ENCODE data around the gene ATAT1. TPM values are rescaled to one million over a fixed set of nuclear protein-coding genes. Genes with fewer than 3 reads are reported as not detected.

The ATAT1 gene
- polyA plus RNA-seq, 1 donor (not counting 4 experiments of a cell fraction or from before 2014, with no cell fraction given): 5.4 TPM

- peaks cover 15 to 41% of the 10 kb centered on the region in 2 experiments for H3K36me3 ChIP-seq (ENCODE audit: control insufficient read depth in 2 of 2, extremely low read depth in 1 of 2, insufficient read depth in 2 of 2, low read length in 2 of 2)
- DNase-seq (ENCODE audit: low read depth, low spot score): no peak
- H3K4me3 ChIP-seq (ENCODE audit: control insufficient read depth in 2 of 3, extremely low read depth in 1 of 3, insufficient read depth in 2 of 3, low read depth in 1 of 3, low read length in 3 of 3): no peak overlapping the region
- no peak overlapping the region for H3K4me2 ChIP-seq (ENCODE audit: control insufficient read depth, extremely low read depth, insufficient read depth, low read depth, low read length)
- H3K9ac ChIP-seq (ENCODE audit: control insufficient read depth, extremely low read depth, insufficient read depth, low read length): no peak overlapping the region
- peaks cover 24% of the 10 kb centered on the region for H3K4me1 ChIP-seq (ENCODE audit: control insufficient read depth, extremely low read depth, insufficient read depth, low read length)
- dilution Hi-C loops (cut with MboI; ENCODE audit: extremely low pct_ligation_motif_present, low sequenced_read_pairs): no loop called here
- TF ChIP-seq EZH2 (IDR thresholded peaks at IDR 0.05; ENCODE audit: low read length): no peak
- TF ChIP-seq, protein P1, sequence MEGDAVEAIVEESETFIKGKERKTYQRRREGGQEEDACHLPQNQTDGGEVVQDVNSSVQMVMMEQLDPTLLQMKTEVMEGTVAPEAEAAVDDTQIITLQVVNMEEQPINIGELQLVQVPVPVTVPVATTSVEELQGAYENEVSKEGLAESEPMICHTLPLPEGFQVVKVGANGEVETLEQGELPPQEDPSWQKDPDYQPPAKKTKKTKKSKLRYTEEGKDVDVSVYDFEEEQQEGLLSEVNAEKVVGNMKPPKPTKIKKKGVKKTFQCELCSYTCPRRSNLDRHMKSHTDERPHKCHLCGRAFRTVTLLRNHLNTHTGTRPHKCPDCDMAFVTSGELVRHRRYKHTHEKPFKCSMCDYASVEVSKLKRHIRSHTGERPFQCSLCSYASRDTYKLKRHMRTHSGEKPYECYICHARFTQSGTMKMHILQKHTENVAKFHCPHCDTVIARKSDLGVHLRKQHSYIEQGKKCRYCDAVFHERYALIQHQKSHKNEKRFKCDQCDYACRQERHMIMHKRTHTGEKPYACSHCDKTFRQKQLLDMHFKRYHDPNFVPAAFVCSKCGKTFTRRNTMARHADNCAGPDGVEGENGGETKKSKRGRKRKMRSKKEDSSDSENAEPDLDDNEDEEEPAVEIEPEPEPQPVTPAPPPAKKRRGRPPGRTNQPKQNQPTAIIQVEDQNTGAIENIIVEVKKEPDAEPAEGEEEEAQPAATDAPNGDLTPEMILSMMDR (optimal IDR thresholded peaks at IDR 0.05 in 1 of 3, IDR thresholded peaks at IDR 0.05 in 1 of 3, conservative IDR thresholded peaks at IDR 0.05 in 1 of 3; ENCODE audit: extremely low read depth in 1 of 3, insufficient read depth in 2 of 3, low read length in 3 of 3): no peak
- no peak overlapping the region for H2AFZ ChIP-seq (ENCODE audit: control insufficient read depth, low read length)
- FAIRE-seq: no peak
- H4K20me1 ChIP-seq (ENCODE audit: control insufficient read depth, extremely low read depth, insufficient read depth, low read length): peaks cover 8% of the 10 kb centered on the region
- H3K27ac ChIP-seq (ENCODE audit: control insufficient read depth, insufficient read depth, low read length): no peak overlapping the region
- no peaks in the 10 kb centered on the region for H3K9me3 ChIP-seq (ENCODE audit: control insufficient read depth, low read depth, low read length)
- peaks cover 35% of the 10 kb centered on the region for H3K79me2 ChIP-seq (ENCODE audit: control insufficient read depth, insufficient read depth, low read length)
- peaks cover 3% of the 10 kb centered on the region for H3K9me1 ChIP-seq (ENCODE audit: control insufficient read depth, extremely low read depth, insufficient read depth, low read length)
- H3K27me3 ChIP-seq (ENCODE audit: control insufficient read depth, extremely low read depth, insufficient read depth, low read length): no peaks in the 10 kb centered on the region
Measured at GRCh38 chr6:30611856-30612194, 14.8 kb upstream of the ATAT1 start.

DNA sequence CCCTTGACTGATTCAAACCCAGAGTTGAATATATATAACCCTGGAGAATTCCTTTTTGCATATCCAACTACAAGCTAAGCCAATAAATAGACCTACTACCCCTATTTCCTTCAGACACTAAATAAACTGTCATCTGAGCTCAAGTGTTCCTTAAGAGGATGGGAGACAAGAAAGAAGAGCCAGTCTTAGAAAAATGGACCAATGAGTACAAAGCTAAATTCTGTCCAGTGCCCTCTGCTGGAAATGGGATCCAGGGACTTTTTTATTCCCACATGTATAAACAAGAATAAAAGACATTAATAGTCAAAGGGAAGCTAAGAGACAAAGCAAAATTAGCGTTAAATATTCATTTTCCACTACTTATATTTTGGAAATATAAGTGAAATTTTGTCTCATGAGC, 14.5 kb upstream of the ATAT1 start:
- Histone ChIP-seq H3K9me3 (ENCODE audit: control insufficient read depth, low read depth, low read length) (no peaks in the 10 kb centered on the region), H3K27ac (ENCODE audit: control insufficient read depth, insufficient read depth, low read length) (no peak overlapping the region), H3K4me2 (ENCODE audit: control insufficient read depth, extremely low read depth, insufficient read depth, low read depth, low read length) (no peak overlapping the region), H3K36me3 (ENCODE audit: control insufficient read depth in 2 of 2, extremely low read depth in 1 of 2, insufficient read depth in 2 of 2, low read length in 2 of 2) (peaks cover 15 to 41% of the 10 kb centered on the region in 2 experiments), H3K9me1 (ENCODE audit: control insufficient read depth, extremely low read depth, insufficient read depth, low read length) (peaks cover 3% of the 10 kb centered on the region), H3K4me1 (ENCODE audit: control insufficient read depth, extremely low read depth, insufficient read depth, low read length) (peaks cover 24% of the 10 kb centered on the region), H3K9ac (ENCODE audit: control insufficient read depth, extremely low read depth, insufficient read depth, low read length) (no peak overlapping the region), H4K20me1 (ENCODE audit: control insufficient read depth, extremely low read depth, insufficient read depth, low read length) (peaks cover 8% of the 10 kb centered on the region), H2AFZ (ENCODE audit: control insufficient read depth, low read length) (no peak overlapping the region), H3K4me3 (ENCODE audit: control insufficient read depth in 2 of 3, extremely low read depth in 1 of 3, insufficient read depth in 2 of 3, low read depth in 1 of 3, low read length in 3 of 3) (no peak overlapping the region), H3K79me2 (ENCODE audit: control insufficient read depth, insufficient read depth, low read length) (peaks cover 37% of the 10 kb centered on the region), H3K27me3 (ENCODE audit: control insufficient read depth, extremely low read depth, insufficient read depth, low read length) (no peaks in the 10 kb centered on the region)
- dilution Hi-C loops (cut with MboI; ENCODE audit: extremely low pct_ligation_motif_present, low sequenced_read_pairs): no loop called here
- DNase-seq (ENCODE audit: low read depth, low spot score) (no peak), FAIRE-seq (no peak)
- no peak for TF ChIP-seq EZH2 (IDR thresholded peaks at IDR 0.05; ENCODE audit: low read length)
- TF ChIP-seq, protein P1 (optimal IDR thresholded peaks at IDR 0.05 in 1 of 3, IDR thresholded peaks at IDR 0.05 in 1 of 3, conservative IDR thresholded peaks at IDR 0.05 in 1 of 3; ENCODE audit: extremely low read depth in 1 of 3, insufficient read depth in 2 of 3, low read length in 3 of 3): peak in 2 of 3 experiments; percentile 24 to 30
